ENCODE measurements around the gene DLG5. TPM values are rescaled to one million over a fixed set of nuclear protein-coding genes. Genes with fewer than 3 reads are reported as not detected.

The DLG5 gene
- polyA plus RNA-seq, 1 of the 3 experiments (the other 2 are of a cell fraction), result 31.3 TPM

GRCh38 chr10:77889277-77889903, 37.2 kb downstream of the DLG5 start:
- Histone ChIP-seq H4K20me1 (ENCODE audit: insufficient read depth) (peaks cover 96% of the 10 kb centered on the region), H3K4me2 (no peak overlapping the region), H3K27me3 (ENCODE audit: insufficient read depth) (no peaks in the 10 kb centered on the region), H3K4me3 (ENCODE audit: low read depth in 2 of 2, low read length in 1 of 2) (no peak overlapping the region), H3F3A (replicated peaks; ENCODE audit: insufficient read depth) (peaks cover 15% of the 10 kb centered on the region), H3K9me2 (no peaks in the 10 kb centered on the region), H3K9ac (no peak overlapping the region), H3K27ac (ENCODE audit: low read depth in 2 of 2, low read length in 1 of 2) (peak overlapping the region in 1 of 2 experiments; percentile 97; a peak in 2 of 4 replicates), H2AFZ (ENCODE audit: low read depth) (no peak overlapping the region), H3K4me1 (ENCODE audit: control insufficient read depth in 1 of 2, insufficient read depth in 2 of 2, low read depth in 1 of 2, low read length in 1 of 2) (peaks cover 24 to 92% of the 10 kb centered on the region in 2 experiments), H3K79me2 (ENCODE audit: insufficient read depth) (peaks cover 97% of the 10 kb centered on the region), H3K9me3 (no peaks in the 10 kb centered on the region), H3K36me3 (replicated peaks in 1 of 2; ENCODE audit: control insufficient read depth in 1 of 2, insufficient read depth in 2 of 2, low read length in 1 of 2) (no peaks in the 10 kb centered on the region)
- no peak for DNase-seq
- TF ChIP-seq ELF1 (IDR thresholded peaks at IDR 0.05) (no peak), YY1 (IDR thresholded peaks at IDR 0.05; ENCODE audit: low read depth) (no peak), FOSL2 (IDR thresholded peaks at IDR 0.05; ENCODE audit: borderline replicate concordance, low read depth) (no peak), NRF1 (IDR thresholded peaks at IDR 0.05; ENCODE audit: low read depth, low read length) (no peak), JUND (IDR thresholded peaks at IDR 0.05) (no peak), TCF12 (IDR thresholded peaks at IDR 0.05) (no peak), SMC3 (IDR thresholded peaks at IDR 0.05; ENCODE audit: low read depth, low read length) (no peak), GABPA (IDR thresholded peaks at IDR 0.05; ENCODE audit: low read depth) (no peak), TEAD4 (IDR thresholded peaks at IDR 0.05; ENCODE audit: borderline replicate concordance, insufficient read depth) (no peak), MEF2A (IDR thresholded peaks at IDR 0.05; ENCODE audit: borderline replicate concordance, low read depth) (no peak), RCOR1 (IDR thresholded peaks at IDR 0.05; ENCODE audit: low read length) (no peak)
- TF ChIP-seq, protein P1, sequence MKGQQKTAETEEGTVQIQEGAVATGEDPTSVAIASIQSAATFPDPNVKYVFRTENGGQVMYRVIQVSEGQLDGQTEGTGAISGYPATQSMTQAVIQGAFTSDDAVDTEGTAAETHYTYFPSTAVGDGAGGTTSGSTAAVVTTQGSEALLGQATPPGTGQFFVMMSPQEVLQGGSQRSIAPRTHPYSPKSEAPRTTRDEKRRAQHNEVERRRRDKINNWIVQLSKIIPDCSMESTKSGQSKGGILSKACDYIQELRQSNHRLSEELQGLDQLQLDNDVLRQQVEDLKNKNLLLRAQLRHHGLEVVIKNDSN (IDR thresholded peaks at IDR 0.05; ENCODE audit: borderline replicate concordance, low read depth), result no peak
- TF ChIP-seq, protein P2, sequence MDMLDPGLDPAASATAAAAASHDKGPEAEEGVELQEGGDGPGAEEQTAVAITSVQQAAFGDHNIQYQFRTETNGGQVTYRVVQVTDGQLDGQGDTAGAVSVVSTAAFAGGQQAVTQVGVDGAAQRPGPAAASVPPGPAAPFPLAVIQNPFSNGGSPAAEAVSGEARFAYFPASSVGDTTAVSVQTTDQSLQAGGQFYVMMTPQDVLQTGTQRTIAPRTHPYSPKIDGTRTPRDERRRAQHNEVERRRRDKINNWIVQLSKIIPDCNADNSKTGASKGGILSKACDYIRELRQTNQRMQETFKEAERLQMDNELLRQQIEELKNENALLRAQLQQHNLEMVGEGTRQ (IDR thresholded peaks at IDR 0.05; ENCODE audit: borderline replicate concordance, low read depth, low read length), result no peak
- 96% methylated on average over 7 of the region's 8 CpGs for WGBS (ENCODE audit: low lambda C conversion rate)
- ChIA-PET CTCF (interaction anchor here (1.4 kb wide), 1 partner anchor 84 kb away, joined by 4 read pairs; no protein-coding TSS in a partner anchor), POLR2A (interaction anchor here (0.7 to 1.7 kb wide), 5 partner anchors 11 to 1386 kb away, joined by 3 to 6 read pairs (median 3); no protein-coding TSS in a partner anchor)

DNA sequence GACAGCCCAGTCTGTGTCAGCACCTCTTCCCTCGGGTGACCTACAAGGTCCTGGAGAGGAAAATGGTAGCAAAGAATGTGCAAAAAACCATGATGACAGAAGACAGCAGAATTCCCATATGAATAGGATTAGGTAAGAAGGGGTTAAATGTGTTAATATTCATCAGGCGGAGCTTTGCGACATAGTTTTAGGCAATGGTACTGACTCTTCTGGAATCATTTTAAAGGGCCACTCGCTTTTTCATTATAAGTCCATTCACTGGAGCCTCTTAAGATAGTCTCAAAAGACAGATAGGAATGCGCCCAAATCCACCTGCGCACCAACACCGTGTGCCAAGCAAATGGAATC, 38.2 kb downstream of the DLG5 start:
- Histone ChIP-seq H2AFZ (ENCODE audit: low read depth) (no peak overlapping the region), H3K9ac (0 out of 2 replicates have a peak overlapping the region, but pooled peaks have one; percentile 18), H3K79me2 (ENCODE audit: insufficient read depth) (peaks cover 97% of the 10 kb centered on the region), H3K9me2 (no peaks in the 10 kb centered on the region), H3K4me2 (peak overlapping the region; percentile 81), H3F3A (replicated peaks; ENCODE audit: insufficient read depth) (peaks cover 15% of the 10 kb centered on the region), H3K4me1 (ENCODE audit: control insufficient read depth in 1 of 2, insufficient read depth in 2 of 2, low read depth in 1 of 2, low read length in 1 of 2) (peaks cover 24 to 87% of the 10 kb centered on the region in 2 experiments), H3K9me3 (no peaks in the 10 kb centered on the region), H3K27me3 (ENCODE audit: insufficient read depth) (no peaks in the 10 kb centered on the region), H3K36me3 (replicated peaks in 1 of 2; ENCODE audit: control insufficient read depth in 1 of 2, insufficient read depth in 2 of 2, low read length in 1 of 2) (no peaks in the 10 kb centered on the region), H3K27ac (ENCODE audit: low read depth in 2 of 2, low read length in 1 of 2) (peak overlapping the region; percentile 55 to 97), H3K4me3 (ENCODE audit: low read depth in 2 of 2, low read length in 1 of 2) (peak overlapping the region; percentile 6 to 40), H4K20me1 (ENCODE audit: insufficient read depth) (peaks cover 90% of the 10 kb centered on the region)
- DNase-seq, result no peak
- 62% methylated on average over 7 of the region's 7 CpGs for WGBS (ENCODE audit: low lambda C conversion rate)
- ChIA-PET CTCF (interaction anchor here (0.7 to 1.7 kb wide), 4 partner anchors 37 to 141 kb away, joined by 3 to 6 read pairs (median 4); partner anchors contain the start of gene POLR3A), POLR2A (interaction anchor here (2.5 kb wide), 1 partner anchor 10 kb away, joined by 9 read pairs; no protein-coding TSS in a partner anchor)
- TF ChIP-seq, protein P3, sequence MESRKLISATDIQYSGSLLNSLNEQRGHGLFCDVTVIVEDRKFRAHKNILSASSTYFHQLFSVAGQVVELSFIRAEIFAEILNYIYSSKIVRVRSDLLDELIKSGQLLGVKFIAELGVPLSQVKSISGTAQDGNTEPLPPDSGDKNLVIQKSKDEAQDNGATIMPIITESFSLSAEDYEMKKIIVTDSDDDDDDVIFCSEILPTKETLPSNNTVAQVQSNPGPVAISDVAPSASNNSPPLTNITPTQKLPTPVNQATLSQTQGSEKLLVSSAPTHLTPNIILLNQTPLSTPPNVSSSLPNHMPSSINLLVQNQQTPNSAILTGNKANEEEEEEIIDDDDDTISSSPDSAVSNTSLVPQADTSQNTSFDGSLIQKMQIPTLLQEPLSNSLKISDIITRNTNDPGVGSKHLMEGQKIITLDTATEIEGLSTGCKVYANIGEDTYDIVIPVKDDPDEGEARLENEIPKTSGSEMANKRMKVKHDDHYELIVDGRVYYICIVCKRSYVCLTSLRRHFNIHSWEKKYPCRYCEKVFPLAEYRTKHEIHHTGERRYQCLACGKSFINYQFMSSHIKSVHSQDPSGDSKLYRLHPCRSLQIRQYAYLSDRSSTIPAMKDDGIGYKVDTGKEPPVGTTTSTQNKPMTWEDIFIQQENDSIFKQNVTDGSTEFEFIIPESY (IDR thresholded peaks at IDR 0.05; ENCODE audit: borderline replicate concordance, low read depth), result no peak
- no peak for TF ChIP-seq SIN3A (IDR thresholded peaks at IDR 0.05; ENCODE audit: borderline replicate concordance, low read depth, low read length)
- TF ChIP-seq FOSL2 (IDR thresholded peaks at IDR 0.05; ENCODE audit: borderline replicate concordance, low read depth), result no peak
- TF ChIP-seq, protein P4, sequence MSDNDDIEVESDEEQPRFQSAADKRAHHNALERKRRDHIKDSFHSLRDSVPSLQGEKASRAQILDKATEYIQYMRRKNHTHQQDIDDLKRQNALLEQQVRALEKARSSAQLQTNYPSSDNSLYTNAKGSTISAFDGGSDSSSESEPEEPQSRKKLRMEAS (IDR thresholded peaks at IDR 0.05; ENCODE audit: low read depth), result no peak
- no peak for TF ChIP-seq YY1 (IDR thresholded peaks at IDR 0.05; ENCODE audit: low read depth)
- TF ChIP-seq CHD2 (IDR thresholded peaks at IDR 0.05; ENCODE audit: low read length, partially characterized antibody), result no peak
- no peak for TF ChIP-seq CTCF (IDR thresholded peaks at IDR 0.05)
- no peak for TF ChIP-seq RFX5 (IDR thresholded peaks at IDR 0.05; ENCODE audit: low read length)
- TF ChIP-seq POLR2AphosphoS5 (IDR thresholded peaks at IDR 0.05; ENCODE audit: low read depth, low read length), result no peak
- TF ChIP-seq RXRA (IDR thresholded peaks at IDR 0.05; ENCODE audit: borderline replicate concordance, low read depth), result no peak
- no peak for TF ChIP-seq TCF12 (IDR thresholded peaks at IDR 0.05)
- TF ChIP-seq TEAD4 (IDR thresholded peaks at IDR 0.05; ENCODE audit: borderline replicate concordance, insufficient read depth), result no peak
- TF ChIP-seq JUND (IDR thresholded peaks at IDR 0.05), result no peak
- TF ChIP-seq RCOR1 (IDR thresholded peaks at IDR 0.05; ENCODE audit: low read length), result no peak
- TF ChIP-seq SMC3 (IDR thresholded peaks at IDR 0.05; ENCODE audit: low read depth, low read length), result no peak
- TF ChIP-seq MEF2A (IDR thresholded peaks at IDR 0.05; ENCODE audit: borderline replicate concordance, low read depth), result no peak
- no peak for TF ChIP-seq TAF1 (IDR thresholded peaks at IDR 0.05; ENCODE audit: borderline replicate concordance, low read depth, low read length)
